DMS114 treated with DMSO at 0.1 percent for 48 hours (cell line): ENCODE results near the gene RCSD1.

Source experiments
- DNase-seq: peaks from one replicate; lab custom pipeline; 2025; ENCODE audit not compliant: unreplicated experiment; lab: John Stamatoyannopoulos, UW

The RCSD1 gene

DNA sequence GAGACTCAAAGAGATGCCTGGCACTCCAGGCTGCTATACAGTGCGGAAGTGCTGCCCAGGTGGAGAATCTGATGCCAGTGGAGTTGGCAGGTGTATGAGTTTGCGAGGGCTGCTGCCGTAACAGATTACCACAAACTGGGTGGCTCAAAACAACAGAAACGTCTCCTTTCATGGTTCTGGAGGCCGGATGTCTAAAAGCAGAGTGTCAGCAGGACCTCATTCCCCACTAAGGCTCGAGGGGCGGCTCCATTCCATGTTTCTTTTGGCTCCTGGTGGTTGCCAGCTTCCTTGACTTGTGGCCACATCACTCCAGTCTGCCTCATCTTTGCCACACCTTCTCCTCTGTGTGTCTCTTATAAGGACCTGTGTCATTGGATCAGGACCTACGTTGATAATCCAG, 10.0 kb downstream of the RCSD1 start:
- no peak for DNase-seq

- no peak for DNase-seq
These were observed 11.9 kb downstream of the RCSD1 start for GRCh38 chr1:167641786-167642500.

- no peak for DNase-seq
These were observed 12.4 kb downstream of the RCSD1 start for GRCh38 chr1:167642501-167642826.

GRCh38 chr1:167643441-167643840, 13.4 kb downstream of the RCSD1 start:
- no peak for DNase-seq

- DNase-seq: no peak
These were observed 14.5 kb downstream of the RCSD1 start for GRCh38 chr1:167644551-167644950.

DNA sequence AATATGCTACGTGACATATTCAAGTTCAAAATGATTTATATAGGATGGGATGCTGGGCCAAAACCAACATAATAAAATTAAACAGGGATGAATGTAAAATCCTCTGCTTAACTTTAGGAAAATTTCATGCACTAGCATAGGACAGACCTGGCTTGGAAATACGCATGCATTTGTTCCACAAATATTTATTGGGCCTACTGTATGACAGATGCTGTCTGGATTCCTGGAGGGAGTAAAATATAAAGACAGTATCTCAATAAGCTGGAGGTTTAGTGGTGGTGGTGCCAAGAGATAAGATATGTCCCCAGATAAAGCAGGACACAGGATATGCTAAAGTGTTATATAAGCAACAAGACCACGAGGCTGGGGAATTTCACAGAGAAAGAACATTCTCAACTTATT, 15.1 kb downstream of the RCSD1 start:
- no peak for DNase-seq

- no peak for DNase-seq
These were observed 15.8 kb downstream of the RCSD1 start for GRCh38 chr1:167645625-167646414.

DNA sequence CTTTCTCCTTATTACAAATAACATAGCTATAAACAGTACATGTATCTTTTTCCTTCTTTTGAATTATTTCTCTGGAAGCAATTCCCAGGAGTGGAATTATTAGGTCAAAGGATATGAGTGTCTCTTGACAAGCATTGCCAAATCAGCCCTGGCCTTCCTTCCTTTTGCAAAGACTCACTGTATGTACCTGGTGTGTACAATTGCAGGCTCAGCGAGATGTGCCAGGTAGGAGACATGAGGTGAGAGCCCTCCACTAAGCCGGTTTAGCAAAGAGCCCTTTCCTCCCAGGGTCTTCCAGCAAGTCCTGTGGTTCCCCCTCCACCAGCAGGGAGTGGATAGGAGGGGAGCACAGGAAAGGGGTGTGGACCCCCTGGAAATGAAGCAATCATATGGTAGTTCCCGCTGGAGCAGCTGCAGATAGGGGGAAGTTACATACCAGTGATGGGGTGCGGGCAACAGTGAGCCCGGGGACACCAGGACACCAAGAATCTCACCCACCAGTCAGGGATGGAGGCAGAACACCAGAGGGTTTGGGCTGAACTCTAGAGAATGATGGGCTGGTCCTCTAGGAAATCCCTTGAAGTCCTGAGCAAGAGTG, 18.3 kb downstream of the RCSD1 start:
- no peak for DNase-seq

- DNase-seq: no peak
These were observed 19.1 kb downstream of the RCSD1 start for GRCh38 chr1:167648978-167649744.

GRCh38 chr1:167650269-167651160, 20.5 kb downstream of the RCSD1 start:
- DNase-seq: no peak

DNA sequence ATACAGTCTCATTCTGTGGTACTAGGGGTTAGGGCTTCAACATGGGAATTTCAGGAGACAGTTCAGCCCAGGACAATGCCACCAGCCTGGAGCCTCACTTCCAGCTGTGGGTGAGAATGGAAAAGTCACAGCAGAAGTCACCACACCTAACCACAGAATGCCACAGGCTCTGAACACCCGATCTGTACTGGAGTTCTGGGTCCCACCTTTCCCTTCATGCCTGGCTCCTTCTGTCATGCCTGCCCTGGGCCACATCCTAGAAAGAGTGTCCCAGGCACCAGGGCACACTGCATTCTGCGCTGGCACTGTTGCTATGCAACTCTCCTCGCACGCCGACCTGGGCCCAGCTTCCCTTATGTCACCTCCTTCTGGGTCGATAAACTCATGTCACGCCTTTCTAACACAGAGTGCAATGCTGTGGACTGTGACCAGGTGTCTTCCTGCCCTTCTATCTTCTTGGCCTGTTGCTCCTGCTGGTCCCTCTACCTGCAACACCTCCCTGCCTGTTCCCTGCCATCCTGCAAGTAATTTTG, 21.2 kb downstream of the RCSD1 start:
- no peak for DNase-seq

DNA sequence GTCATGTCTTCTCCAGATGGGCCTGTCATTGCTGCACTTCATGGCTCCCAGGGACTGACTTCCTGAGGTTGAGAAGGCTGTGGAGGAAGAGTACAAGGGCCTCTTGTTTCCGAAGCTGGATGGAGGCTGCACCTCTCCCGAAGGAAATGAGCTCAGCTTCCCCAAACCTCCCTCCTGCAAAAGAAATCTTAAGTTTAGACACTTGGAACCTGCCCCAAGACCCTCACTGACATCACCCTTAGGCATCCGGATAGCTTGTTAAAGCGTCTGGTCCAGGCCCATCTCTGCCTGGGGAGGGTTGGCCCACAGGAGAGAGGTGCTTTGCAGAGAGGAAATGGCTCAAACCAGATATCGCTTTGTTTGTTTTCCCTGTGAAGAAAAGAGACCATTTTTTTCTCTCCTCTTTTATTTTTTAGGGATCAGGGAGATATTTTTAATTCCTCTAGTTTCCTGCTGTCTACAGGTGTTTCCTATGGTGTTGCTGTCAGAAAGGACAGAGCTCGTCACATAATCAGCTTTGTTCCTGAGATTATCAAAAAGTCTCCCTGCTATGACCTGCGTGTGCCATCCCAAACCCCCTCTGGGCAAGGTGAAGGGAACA, 25.0 kb downstream of the RCSD1 start:
- no peak for DNase-seq

DNA sequence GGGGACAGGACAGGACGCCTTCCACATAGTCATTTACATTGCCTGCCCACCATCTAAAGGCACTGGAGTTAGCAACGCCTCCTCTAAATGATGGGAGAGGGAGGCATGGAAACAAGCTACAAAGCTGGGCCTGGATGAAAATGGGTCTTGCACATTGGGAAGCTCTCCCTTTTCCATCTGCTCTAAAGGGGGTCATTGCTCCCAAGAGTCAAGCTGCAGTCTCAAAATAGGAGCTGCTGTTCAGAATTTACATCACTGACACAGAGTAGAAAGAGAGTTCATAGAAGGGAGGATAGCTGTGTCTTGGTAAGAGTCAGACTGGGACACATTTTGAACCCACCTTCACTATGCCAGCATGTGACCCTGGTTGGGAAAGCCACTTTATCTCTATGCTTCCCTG, 26.6 kb downstream of the RCSD1 start:
- no peak for DNase-seq

DNA sequence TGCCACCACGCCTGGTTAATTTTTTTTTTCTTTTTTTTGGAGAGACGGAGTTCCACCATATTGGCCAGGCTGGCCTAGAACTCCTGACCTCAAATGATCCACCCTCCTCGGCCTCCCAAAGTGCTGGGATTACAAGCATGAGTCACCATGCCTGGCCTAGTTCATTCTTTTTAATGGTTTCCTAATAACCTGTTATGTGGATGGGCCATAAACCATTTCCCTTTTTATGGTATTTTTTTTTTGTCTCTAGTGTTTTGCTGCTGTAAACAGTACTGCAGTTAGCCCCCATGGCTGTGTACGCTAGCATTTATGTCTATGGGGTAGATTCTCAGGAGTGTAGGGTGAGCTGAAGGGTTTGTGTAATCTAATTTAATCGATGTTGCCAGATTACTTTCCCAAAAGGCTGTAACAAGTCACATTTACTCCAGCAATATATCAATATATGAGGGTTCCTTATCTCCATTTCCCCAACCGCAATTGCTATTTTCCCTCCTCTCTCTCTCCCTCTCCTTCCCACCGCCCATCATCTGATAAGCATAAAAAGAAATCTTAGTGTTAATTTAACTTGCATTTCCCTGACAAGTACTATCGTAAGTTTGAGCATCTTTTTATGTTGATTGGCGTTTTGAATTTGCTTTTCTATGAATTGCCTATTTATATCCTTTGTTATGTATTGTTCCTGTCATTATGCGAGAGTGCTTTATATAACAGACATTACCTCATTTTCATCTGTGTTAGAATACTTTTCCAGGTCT, 28.7 kb downstream of the RCSD1 start:
- DNase-seq: no peak

GRCh38 chr1:167659450-167659849, 29.4 kb downstream of the RCSD1 start:
- no peak for DNase-seq

DNA sequence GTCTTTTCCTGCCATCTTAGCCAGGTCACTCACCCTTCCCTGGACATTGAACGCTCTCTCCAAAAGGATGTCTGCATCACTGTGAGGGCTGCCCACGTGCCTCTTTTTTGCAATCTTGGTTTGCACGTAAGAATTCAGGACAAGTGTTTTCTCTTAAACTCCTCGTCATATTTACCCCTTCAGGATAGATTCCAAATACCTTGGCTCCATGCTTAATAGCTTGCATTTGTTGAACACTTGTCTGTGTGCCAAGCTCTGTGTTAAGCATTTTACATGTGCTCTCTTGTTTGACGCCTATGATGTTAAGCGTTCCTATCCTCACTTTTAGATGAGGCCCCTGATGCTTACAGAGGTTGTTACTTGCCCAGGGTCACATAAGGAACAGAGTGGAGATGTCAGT, 29.8 kb downstream of the RCSD1 start:
- no peak for DNase-seq

DNA sequence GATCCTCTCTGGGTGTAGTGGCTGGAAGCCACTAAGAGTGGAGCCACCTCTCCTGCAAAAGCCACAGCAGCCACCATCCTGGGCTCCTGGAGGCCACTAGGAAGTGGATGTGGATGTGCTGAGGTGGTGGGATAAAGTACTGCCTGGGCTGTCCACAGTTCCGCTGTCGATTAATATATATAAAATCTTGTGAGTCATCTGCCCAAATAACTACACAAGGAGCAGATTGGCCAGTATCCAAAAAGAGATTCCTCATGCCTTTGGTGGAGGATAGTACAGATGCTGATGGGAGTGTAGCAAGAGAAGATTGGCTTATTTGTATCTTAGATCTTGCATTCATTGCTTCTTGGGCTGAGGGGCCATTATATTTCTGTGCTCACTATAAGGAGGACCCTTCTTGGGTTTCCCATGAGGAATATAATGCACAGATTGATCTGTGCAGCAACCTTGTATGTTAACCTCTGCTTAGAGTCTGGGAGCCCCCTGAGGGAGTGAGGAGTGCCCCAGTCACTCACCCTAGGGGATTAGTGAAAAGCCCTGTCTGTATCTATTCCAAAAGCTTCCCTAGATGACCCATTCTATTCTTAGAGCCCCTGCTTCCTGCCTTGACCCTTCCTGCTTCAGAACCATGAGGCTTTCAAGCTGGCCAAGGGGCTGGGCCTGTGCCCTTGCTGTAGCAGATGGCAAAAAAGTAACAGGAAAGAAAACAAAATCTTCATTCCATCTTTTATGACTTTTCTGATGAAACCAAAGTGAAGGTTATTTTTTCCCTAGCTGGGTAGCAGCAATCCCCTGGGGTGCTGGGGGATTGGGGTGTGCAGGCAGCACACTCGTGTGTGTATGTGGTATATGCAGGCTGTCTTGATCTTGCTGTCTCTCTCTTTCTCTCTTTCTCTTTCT, 31.7 kb downstream of the RCSD1 start:
- no peak for DNase-seq
